K562 (cell line): ENCODE data around the gene ALOXE3. TPM values are rescaled to one million over a fixed set of nuclear protein-coding genes. Genes with fewer than 3 reads are reported as not detected.

Experiments used
- ATAC-seq: fragments of 200-7000 bp; cut with Tn5 transposase; 3 replicates; pipeline ENCODE4 v1.9.1; 2020; ENCODE audit warnings: moderate library complexity
- BruUV-seq: library from RNA; stranded (reverse); fragments of 400-500 nt; replicated peaks from 2 replicates; lab custom pipeline; 2021; lab: Mats Ljungman, UMichigan
- CTCF ChIA-PET: fragments of 300-600 bp; formaldehyde crosslinking; extraction: SDS; loops from one replicate; lab custom pipeline; 2021; ENCODE audit warnings: low intra/inter-chr PET ratio; lab: Yijun Ruan, JAX
- POLR2A ChIA-PET: fragments of 300-600, 350-650 bp; sonication (Branson Sonifier 250); formaldehyde crosslinking; extraction: SDS; loops from one replicate; lab custom pipeline; 2021; ENCODE audit warnings: antibody characterized with exemption, inconsistent platforms; lab: Yijun Ruan, JAX
- DNase-seq, 4 experiments: peaks; one replicate each; pipeline versions ENCODE4 v3.0.0 to v3.0.0-alpha.2; 2011 to 2018; ENCODE audit warnings: low spot score in 3 of 4, mixed read lengths in 3 of 4; ENCODE audit errors: extremely low read depth in 1 of 4
- FAIRE-seq: peaks from 2 replicates; lab custom pipeline; 2011; peaks lifted over from hg19 to GRCh38; lab: Jason Lieb, UNC
- H2AFZ ChIP-seq: 2 replicates; pipeline ENCODE4 v1.6.0; 2011; ENCODE audit warnings: low read depth, low read length, control low read depth, inconsistent platforms
- H3K27ac ChIP-seq: fragments of 200-600 bp; 3 replicates; pipeline ENCODE4 v1.8.0; 2011; ENCODE audit warnings: low read depth, mild to moderate bottlenecking, control low read depth, inconsistent platforms, low read length, moderate library complexity, mixed read lengths; ENCODE audit errors: extremely low read depth
- H3K27me3 ChIP-seq, 2 experiments: fragments of 300-600 bp in 1 of 2; 2 replicates in 1 of 2; 3 replicates in 1 of 2; pipeline versions ENCODE4 v1.6.0 to v1.8.0; 2011; ENCODE audit warnings: inconsistent platforms in 2 of 2, low read length in 2 of 2, mild to moderate bottlenecking in 1 of 2, mixed read lengths in 1 of 2, moderate library complexity in 1 of 2; ENCODE audit not compliant: control insufficient read depth in 2 of 2, insufficient read depth in 2 of 2
- H3K36me3 ChIP-seq: fragments of 300-600 bp; 3 replicates; pipeline ENCODE4 v1.8.0; 2011; ENCODE audit warnings: mild to moderate bottlenecking, low read length, inconsistent platforms; ENCODE audit not compliant: control insufficient read depth, insufficient read depth
- H3K4me1 ChIP-seq, 2 experiments: fragments of 200-600 bp in 1 of 2; replicated peaks in 1 of 2; 2 replicates in 1 of 2; 3 replicates in 1 of 2; pipeline versions ENCODE4 v1.5.1 to v1.8.0; 2011; ENCODE audit warnings: inconsistent platforms in 2 of 2, low read length in 2 of 2, mild to moderate bottlenecking in 1 of 2, mixed read lengths in 1 of 2, moderate library complexity in 1 of 2; ENCODE audit not compliant: control insufficient read depth in 2 of 2, insufficient read depth in 2 of 2
- H3K4me2 ChIP-seq: 2 replicates; pipeline ENCODE4 v1.6.1; 2011; ENCODE audit warnings: low read length, control low read depth, inconsistent platforms, mixed read lengths; ENCODE audit not compliant: insufficient read depth
- H3K4me3 ChIP-seq: fragments of 200-600 bp; sonication (generic), shearing (Covaris generic); 2 replicates; pipeline ENCODE4 v1.5.1; 2016; ENCODE audit warnings: control low read depth, inconsistent platforms
- H3K79me2 ChIP-seq: fragments of 200-600 bp; 3 replicates; pipeline ENCODE4 v1.8.0; 2011; ENCODE audit warnings: low read length, inconsistent platforms; ENCODE audit not compliant: control insufficient read depth, insufficient read depth
- H3K9ac ChIP-seq, 2 experiments: 2 replicates each; pipeline versions ENCODE4 v1.6.0 to v1.6.1; 2011; ENCODE audit warnings: low read depth in 2 of 2, low read length in 2 of 2, control low read depth in 1 of 2, inconsistent platforms in 1 of 2, mild to moderate bottlenecking in 1 of 2, mixed read lengths in 1 of 2; ENCODE audit not compliant: insufficient read depth in 1 of 2
- H3K9me1 ChIP-seq: one replicate; pipeline ENCODE4 v1.6.0; 2011; ENCODE audit warnings: inconsistent platforms, mild to moderate bottlenecking, low read length, moderate library complexity; ENCODE audit not compliant: control insufficient read depth, insufficient read depth
- H3K9me3 ChIP-seq: replicated peaks from 2 replicates; pipeline ENCODE4 v1.5.1; 2011; ENCODE audit warnings: low read depth, low read length, inconsistent platforms; ENCODE audit not compliant: control insufficient read depth, insufficient read depth
- H4K20me1 ChIP-seq: replicated peaks from 2 replicates; pipeline ENCODE4 v1.6.1; 2011; ENCODE audit warnings: low read length, inconsistent platforms, mixed read lengths; ENCODE audit not compliant: control insufficient read depth, insufficient read depth
- KLF1 ChIP-seq: fragments of 450-650 bp; IDR thresholded peaks from 2 replicates; pipeline ENCODE4 v1.6.1; 2016; ENCODE audit warnings: missing genetic modification characterization, missing compliant biosample characterization
- SLC30A9 ChIP-seq: fragments of 250-450 bp; sonication (Bioruptor Pico); IDR thresholded peaks from 2 replicates; pipeline ENCODE4 v1.8.0; 2022; ENCODE audit warnings: mild to moderate bottlenecking, moderate library complexity
- SMARCC2 ChIP-seq: fragments of 450-650 bp; IDR thresholded peaks from 2 replicates; pipeline ENCODE4 v1.6.1; 2017; ENCODE audit warnings: antibody characterized with exemption, moderate library complexity, mild to moderate bottlenecking, low read depth
- ZNF124 ChIP-seq: sonication (generic); formaldehyde crosslinking; IDR thresholded peaks from 2 replicates; pipeline ENCODE4 v1.8.1; 2022; ENCODE audit warnings: missing genetic modification reagents
- ZNF282 ChIP-seq: sonication (generic); formaldehyde crosslinking; IDR thresholded peaks from 2 replicates; pipeline ENCODE4 v1.8.1; 2023; ENCODE audit warnings: missing genetic modification reagents
- ZNF785 ChIP-seq: fragments of 250-450 bp; sonication (Bioruptor Pico); IDR thresholded peaks from 2 replicates; pipeline ENCODE4 v1.4.0; 2020; ENCODE audit warnings: mild to moderate bottlenecking
- WGBS: fragments of 100-300 bp; shearing (Covaris generic); methylation state at CpG from one replicate; pipeline ENCODE4 v1.1.6; 2016; ENCODE audit warnings: low coverage, mixed read lengths; ENCODE audit not compliant: insufficient coverage; ENCODE audit errors: missing lambda C conversion rate; 5-methylcytosine and 5-hydroxymethylcytosine counted together
- in situ Hi-C: fragments of 300-500 bp; cut with MboI; formaldehyde crosslinking; loops from 4 replicates; pipeline ENCODE4 v1.15.0; 2018; ENCODE audit warnings: inconsistent platforms, mixed read lengths
- intact Hi-C: fragments of 100-400 bp; cut with micrococcal nuclease; formaldehyde crosslinking; loops from 2 replicates; pipeline ENCODE4 v1.14.2; 2022
- polyA plus RNA-seq, 8 experiments: library from polyadenylated mRNA; depleted of rRNA in 4 of 8; stranded (reverse) in 5 of 8; unstranded in 3 of 8; fragments of >200 nt; fragmentation: Nextera tagmentation in 2 of 8; fragmentation: Illumina TruSeq in 1 of 8; extraction: Ambion mirVana in 2 of 8; extraction: Trizol in 1 of 8; gene quantifications; 2 replicates each; pipeline versions ENCODE4 v1.2.1 to v1.2.3, GENCODE V29; 2011 to 2014; ENCODE audit warnings: inconsistent platforms in 1 of 8, missing spikeins in 1 of 8
- total RNA-seq, 7 experiments: library from RNA; depleted of rRNA in 6 of 7; stranded (reverse); fragments of >200 nt in 6 of 7; fragmentation: Illumina TruSeq in 2 of 7; extraction: Trizol in 2 of 7; gene quantifications; 2 replicates each; pipeline versions ENCODE4 v1.2.1 to v1.2.3, GENCODE V29; 2011 to 2021; ENCODE audit warnings: low replicate concordance in 1 of 7
- TF ChIP-seq, protein P1 (sequence below): sonication (generic); formaldehyde crosslinking; IDR thresholded peaks from 2 replicates; pipeline ENCODE4 v1.8.0; 2022; ENCODE audit warnings: mild to moderate bottlenecking, missing genetic modification reagents
- TF ChIP-seq, protein P2 (sequence below): IDR thresholded peaks from 2 replicates; pipeline ENCODE4 v1.6.1; 2011; ENCODE audit not compliant: insufficient read length; ENCODE audit errors: extremely low read depth

Gene ALOXE3
- total and polyA plus RNA-seq, 9 of the 15 experiments (the other 6 are each of a cell fraction or from before 2014, with no cell fraction given) = 0.04 TPM; not detected in 8

- intact Hi-C loops (no loop called here), in situ Hi-C loops (no loop called here)
- FAIRE-seq = no peak
- no peak for ATAC-seq
- DNase-seq = no peak
- Histone ChIP-seq H4K20me1 (no peaks in the 10 kb centered on the region), H3K27me3 (peaks cover 0 to 3% of the 10 kb centered on the region in 2 experiments; a peak in 1 of 5 replicates), H3K4me2 (no peak overlapping the region), H3K36me3 (no peaks in the 10 kb centered on the region), H3K4me1 (peaks cover 10 to 19% of the 10 kb centered on the region in 2 experiments; a peak in 4 of 5 replicates), H3K9ac (no peak overlapping the region), H3K27ac (no peak overlapping the region), H3K4me3 (no peak overlapping the region), H2AFZ (no peak overlapping the region), H3K79me2 (no peaks in the 10 kb centered on the region), H3K9me3 (no peaks in the 10 kb centered on the region), H3K9me1 (no peaks in the 10 kb centered on the region)
- 70% methylated on average over 12 of the region's 33 CpGs for WGBS
- CTCF ChIA-PET = interaction anchor here (2.7 to 4.4 kb wide), 2 partner anchors 29 to 48 kb away, joined by 18 to 24 read pairs; no protein-coding TSS in a partner anchor
- POLR2A ChIA-PET = interaction anchor here (0.6 kb wide), 1 partner anchor 274 kb away, joined by 3 read pairs; no protein-coding TSS in a partner anchor
- BruUV-seq = no TSS peak
- TF ChIP-seq, protein P1, sequence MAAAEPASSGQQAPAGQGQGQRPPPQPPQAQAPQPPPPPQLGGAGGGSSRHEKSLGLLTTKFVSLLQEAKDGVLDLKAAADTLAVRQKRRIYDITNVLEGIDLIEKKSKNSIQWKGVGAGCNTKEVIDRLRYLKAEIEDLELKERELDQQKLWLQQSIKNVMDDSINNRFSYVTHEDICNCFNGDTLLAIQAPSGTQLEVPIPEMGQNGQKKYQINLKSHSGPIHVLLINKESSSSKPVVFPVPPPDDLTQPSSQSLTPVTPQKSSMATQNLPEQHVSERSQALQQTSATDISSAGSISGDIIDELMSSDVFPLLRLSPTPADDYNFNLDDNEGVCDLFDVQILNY (CRISPR knock-in tag) = no peak
- TF ChIP-seq ZNF282 (CRISPR knock-in tag) (no peak), ZNF785 (no peak), KLF1 (tag) (no peak), SMARCC2 (no peak), SLC30A9 (CRISPR knock-in tag) (no peak), ZNF124 (no peak)
- TF ChIP-seq, protein P2, sequence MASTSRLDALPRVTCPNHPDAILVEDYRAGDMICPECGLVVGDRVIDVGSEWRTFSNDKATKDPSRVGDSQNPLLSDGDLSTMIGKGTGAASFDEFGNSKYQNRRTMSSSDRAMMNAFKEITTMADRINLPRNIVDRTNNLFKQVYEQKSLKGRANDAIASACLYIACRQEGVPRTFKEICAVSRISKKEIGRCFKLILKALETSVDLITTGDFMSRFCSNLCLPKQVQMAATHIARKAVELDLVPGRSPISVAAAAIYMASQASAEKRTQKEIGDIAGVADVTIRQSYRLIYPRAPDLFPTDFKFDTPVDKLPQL = no peak
Observed at GRCh38 chr17:8108972-8109660, 9.2 kb downstream of the ALOXE3 start.
